H9 (cell line): ENCODE results near the gene RCN1. TPM values are rescaled to one million over a fixed set of nuclear protein-coding genes. Genes with fewer than 3 reads are reported as not detected.

Experiments
- DNase-seq: peaks from one replicate; pipeline ENCODE4 v3.0.0-alpha.2; 2017
- H2AFZ ChIP-seq: one replicate; pipeline ENCODE4 v1.6.1; 2013; ENCODE audit warnings: mild to moderate bottlenecking, low read length, control low read depth, moderate library complexity
- H2AK5ac ChIP-seq: 2 replicates; pipeline ENCODE4 v1.6.1; 2013; ENCODE audit warnings: low read length, control low read depth, mixed read lengths; ENCODE audit not compliant: insufficient read length
- H2BK120ac ChIP-seq: one replicate; pipeline ENCODE4 v1.6.1; 2013; ENCODE audit warnings: low read depth, mild to moderate bottlenecking, low read length, control low read depth, inconsistent platforms; ENCODE audit not compliant: poor library complexity, severe bottlenecking
- H2BK12ac ChIP-seq: 2 replicates; pipeline ENCODE4 v1.6.1; 2013; ENCODE audit warnings: low read length, control low read depth, mixed read lengths, low read depth; ENCODE audit not compliant: insufficient read length
- H2BK15ac ChIP-seq: 2 replicates; pipeline ENCODE4 v1.6.1; 2013; ENCODE audit warnings: low read depth, low read length, control low read depth
- H2BK20ac ChIP-seq: one replicate; pipeline ENCODE4 v1.6.1; 2013; ENCODE audit warnings: low read depth, mild to moderate bottlenecking, low read length, control low read depth, inconsistent platforms; ENCODE audit not compliant: poor library complexity, severe bottlenecking
- H2BK5ac ChIP-seq: 2 replicates; pipeline ENCODE4 v1.6.1; 2013; ENCODE audit warnings: low read length, control low read depth, mixed read lengths; ENCODE audit not compliant: insufficient read length
- H3K14ac ChIP-seq: 2 replicates; pipeline ENCODE4 v1.6.1; 2013; ENCODE audit warnings: low read length, control low read depth; ENCODE audit not compliant: insufficient read depth
- H3K18ac ChIP-seq: 2 replicates; pipeline ENCODE4 v1.6.1; 2013; ENCODE audit warnings: low read depth, mild to moderate bottlenecking, mixed read lengths, low read length, control low read depth; ENCODE audit not compliant: insufficient read length
- H3K23ac ChIP-seq: 2 replicates; pipeline ENCODE4 v1.6.1; 2013; ENCODE audit warnings: low read length, control low read depth, mixed read lengths, low read depth; ENCODE audit not compliant: insufficient read length
- H3K23me2 ChIP-seq: 2 replicates; pipeline ENCODE4 v1.6.1; 2013; ENCODE audit warnings: low read depth, mild to moderate bottlenecking, mixed read lengths, low read length, control low read depth; ENCODE audit not compliant: insufficient read length, poor library complexity, severe bottlenecking
- H3K27ac ChIP-seq: 2 replicates; pipeline ENCODE4 v1.5.1; 2013; ENCODE audit warnings: low read length, control low read depth, mixed read lengths, low read depth; ENCODE audit not compliant: insufficient read length
- H3K27me3 ChIP-seq: 2 replicates; pipeline ENCODE4 v1.6.1; 2013; ENCODE audit warnings: low read length, control low read depth, inconsistent platforms; ENCODE audit not compliant: insufficient read depth
- H3K4ac ChIP-seq: 2 replicates; pipeline ENCODE4 v1.6.1; 2013; ENCODE audit warnings: low read depth, mild to moderate bottlenecking, control low read depth, inconsistent platforms, low read length, moderate library complexity
- H3K4me1 ChIP-seq: 2 replicates; pipeline ENCODE4 v1.6.1; 2013; ENCODE audit warnings: low read length, control low read depth, inconsistent platforms; ENCODE audit not compliant: insufficient read depth
- H3K4me2 ChIP-seq: 2 replicates; pipeline ENCODE4 v1.6.1; 2013; ENCODE audit warnings: low read length, control low read depth, mixed read lengths; ENCODE audit not compliant: insufficient read length, insufficient read depth
- H3K56ac ChIP-seq: 2 replicates; pipeline ENCODE4 v1.6.1; 2013; ENCODE audit warnings: low read depth, mild to moderate bottlenecking, mixed read lengths, low read length, control low read depth; ENCODE audit not compliant: insufficient read length
- H3K79me1 ChIP-seq: 2 replicates; pipeline ENCODE4 v1.6.1; 2013; ENCODE audit warnings: low read depth, mild to moderate bottlenecking, moderate library complexity, low read length, control low read depth, inconsistent platforms; ENCODE audit not compliant: insufficient read depth, poor library complexity, severe bottlenecking
- H3K79me2 ChIP-seq: 2 replicates; pipeline ENCODE4 v1.6.1; 2013; ENCODE audit warnings: low read length, control low read depth, inconsistent platforms; ENCODE audit not compliant: insufficient read depth
- H3K9ac ChIP-seq: 2 replicates; pipeline ENCODE4 v1.6.1; 2013; ENCODE audit warnings: low read length, control low read depth, mixed read lengths; ENCODE audit not compliant: insufficient read length; ENCODE audit errors: extremely low read depth
- H3K9me3 ChIP-seq: one replicate; pipeline ENCODE4 v1.6.1; 2013; ENCODE audit warnings: low read depth, low read length, inconsistent platforms; ENCODE audit not compliant: control insufficient read depth
- H3T11ph ChIP-seq: one replicate; pipeline ENCODE4 v1.6.1; 2013; ENCODE audit warnings: mild to moderate bottlenecking, low read length, control low read depth, inconsistent platforms
- H4K20me1 ChIP-seq: one replicate; pipeline ENCODE4 v1.6.1; 2013; ENCODE audit not compliant: control insufficient read depth, insufficient read length, insufficient read depth
- H4K5ac ChIP-seq: 2 replicates; pipeline ENCODE4 v1.6.1; 2013; ENCODE audit warnings: low read depth, mild to moderate bottlenecking, mixed read lengths, low read length, control low read depth; ENCODE audit not compliant: insufficient read length
- H4K8ac ChIP-seq: replicated peaks from 2 replicates; pipeline ENCODE4 v1.6.1; 2013; ENCODE audit warnings: low read length, control low read depth, mixed read lengths, low read depth; ENCODE audit not compliant: insufficient read length
- H4K91ac ChIP-seq: 2 replicates; pipeline ENCODE4 v1.6.1; 2013; ENCODE audit warnings: low read depth, mild to moderate bottlenecking, moderate library complexity, mixed read lengths, low read length, control low read depth; ENCODE audit not compliant: insufficient read length
- H3K27ac Mint-ChIP-seq, 3 experiments: 2 replicates in 2 of 3; 3 replicates in 1 of 3; pipeline ENCODE4 v1.8.0; 2020 to 2021; ENCODE audit warnings: mixed read lengths in 3 of 3, mild to moderate bottlenecking in 1 of 3, moderate library complexity in 1 of 3
- H3K27me3 Mint-ChIP-seq: 2 replicates; pipeline ENCODE4 v1.8.0; 2021; ENCODE audit warnings: low read depth, mild to moderate bottlenecking, moderate library complexity, mixed read lengths
- H3K36me3 Mint-ChIP-seq, 3 experiments: 2 replicates in 2 of 3; 3 replicates in 1 of 3; pipeline ENCODE4 v1.8.0; 2020 to 2021; ENCODE audit warnings: low read depth in 3 of 3, mixed read lengths in 3 of 3; ENCODE audit not compliant: insufficient read depth in 1 of 3
- H3K4me1 Mint-ChIP-seq, 2 experiments: 2 replicates each; pipeline ENCODE4 v1.8.0; 2020; ENCODE audit warnings: mixed read lengths in 2 of 2
- H3K4me3 Mint-ChIP-seq, 2 experiments: 2 replicates in 1 of 2; 3 replicates in 1 of 2; pipeline ENCODE4 v1.8.0; 2020 to 2021; ENCODE audit warnings: mild to moderate bottlenecking in 2 of 2, mixed read lengths in 2 of 2, moderate library complexity in 1 of 2
- H3K9me3 Mint-ChIP-seq, 2 experiments: 2 replicates in 1 of 2; 3 replicates in 1 of 2; pipeline ENCODE4 v1.8.0; 2020; ENCODE audit warnings: mild to moderate bottlenecking in 2 of 2, mixed read lengths in 2 of 2, moderate library complexity in 1 of 2
- WGBS: extraction: QIAGEN DNeasy Blood & Tissue Kit; methylation state at CpG from one replicate; pipeline ENCODE4 v1.1.7; 2013; ENCODE audit warnings: missing lambda C conversion rate, low lambda C conversion rate, mixed read lengths; ENCODE audit not compliant: insufficient read length; ENCODE audit errors: extremely low coverage; 5-methylcytosine and 5-hydroxymethylcytosine counted together
- total RNA-seq: library from RNA; stranded (reverse); gene quantifications from 2 replicates; pipeline ENCODE4 v1.2.1, GENCODE V29; 2021
- TF ChIP-seq, protein P1 (sequence below): fragments of 200-600 bp; sonication (generic); conservative IDR thresholded peaks from 3 replicates; pipeline ENCODE4 v1.8.0; 2021; ENCODE audit warnings: antibody characterized with exemption, mild to moderate bottlenecking

Gene RCN1
- total RNA-seq, 1 experiment from 2014 or later: 109 TPM

DNA sequence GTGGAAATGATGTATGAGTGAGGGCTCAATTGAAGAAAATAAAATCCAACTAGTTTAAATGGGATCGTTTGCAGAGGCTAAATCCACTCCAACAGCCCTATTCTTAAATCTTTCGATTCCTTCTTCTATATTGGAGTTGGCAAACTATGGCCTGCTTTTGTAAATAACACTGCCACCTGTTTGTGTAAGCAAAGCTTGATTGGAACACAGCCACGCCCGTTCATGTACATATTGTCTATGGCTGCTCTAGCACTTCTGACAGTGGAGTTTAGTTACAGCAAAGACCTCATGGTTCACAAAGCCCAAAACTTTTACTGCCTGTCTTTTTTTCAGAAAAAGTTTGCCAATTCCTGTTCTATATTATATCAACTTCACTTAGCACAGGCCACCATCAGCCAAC lies 40.6 kb upstream of the RCN1 start:
- no peak overlapping the region for H3K4me3 Mint-ChIP-seq
- no peaks in the 10 kb centered on the region for H4K20me1 ChIP-seq
- no peaks in the 10 kb centered on the region; the same call in 1 of the 2 replicates for H3K4me1 ChIP-seq
- no CpG with 5 or more reads among the region's 4 CpGs for WGBS
- peaks cover 8 to 14% of the 10 kb centered on the region in 2 experiments; a peak in 2 of 4 replicates for H3K4me1 Mint-ChIP-seq
- no peak overlapping the region for H3K14ac ChIP-seq
- H3K23me2 ChIP-seq: no peaks in the 10 kb centered on the region
- no peak overlapping the region for H3T11ph ChIP-seq
- no peak overlapping the region for H3K18ac ChIP-seq
- H2BK5ac ChIP-seq: no peak overlapping the region
- H3K56ac ChIP-seq: no peak overlapping the region
- H3K4ac ChIP-seq: no peak overlapping the region
- no peaks in the 10 kb centered on the region for H3K9me3 Mint-ChIP-seq
- no peak overlapping the region for H3K23ac ChIP-seq
- peaks cover 9% of the 10 kb centered on the region for H3K27me3 Mint-ChIP-seq
- no peaks in the 10 kb centered on the region for H3K9me3 ChIP-seq
- DNase-seq: no peak
- H4K8ac ChIP-seq: no peak overlapping the region
- H3K27ac Mint-ChIP-seq: no peak overlapping the region
- TF ChIP-seq, protein P1, sequence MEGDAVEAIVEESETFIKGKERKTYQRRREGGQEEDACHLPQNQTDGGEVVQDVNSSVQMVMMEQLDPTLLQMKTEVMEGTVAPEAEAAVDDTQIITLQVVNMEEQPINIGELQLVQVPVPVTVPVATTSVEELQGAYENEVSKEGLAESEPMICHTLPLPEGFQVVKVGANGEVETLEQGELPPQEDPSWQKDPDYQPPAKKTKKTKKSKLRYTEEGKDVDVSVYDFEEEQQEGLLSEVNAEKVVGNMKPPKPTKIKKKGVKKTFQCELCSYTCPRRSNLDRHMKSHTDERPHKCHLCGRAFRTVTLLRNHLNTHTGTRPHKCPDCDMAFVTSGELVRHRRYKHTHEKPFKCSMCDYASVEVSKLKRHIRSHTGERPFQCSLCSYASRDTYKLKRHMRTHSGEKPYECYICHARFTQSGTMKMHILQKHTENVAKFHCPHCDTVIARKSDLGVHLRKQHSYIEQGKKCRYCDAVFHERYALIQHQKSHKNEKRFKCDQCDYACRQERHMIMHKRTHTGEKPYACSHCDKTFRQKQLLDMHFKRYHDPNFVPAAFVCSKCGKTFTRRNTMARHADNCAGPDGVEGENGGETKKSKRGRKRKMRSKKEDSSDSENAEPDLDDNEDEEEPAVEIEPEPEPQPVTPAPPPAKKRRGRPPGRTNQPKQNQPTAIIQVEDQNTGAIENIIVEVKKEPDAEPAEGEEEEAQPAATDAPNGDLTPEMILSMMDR: no peak
- no peak overlapping the region for H2BK15ac ChIP-seq
- no peak overlapping the region for H3K4me2 ChIP-seq
- no peaks in the 10 kb centered on the region for H3K27me3 ChIP-seq
- H3K27ac ChIP-seq: no peak overlapping the region
- H3K79me2 ChIP-seq: no peaks in the 10 kb centered on the region
- no peak overlapping the region for H2BK20ac ChIP-seq
- no peak overlapping the region for H4K5ac ChIP-seq
- no peak overlapping the region for H2BK120ac ChIP-seq
- no peak overlapping the region for H2AK5ac ChIP-seq
- no peak overlapping the region for H4K91ac ChIP-seq
- no peaks in the 10 kb centered on the region; a peak in 1 of 7 replicates for H3K36me3 Mint-ChIP-seq
- no peaks in the 10 kb centered on the region for H3K79me1 ChIP-seq
- H2AFZ ChIP-seq: no peak overlapping the region
- H3K9ac ChIP-seq: no peak overlapping the region
- H2BK12ac ChIP-seq: no peak overlapping the region
